IPS DF 4.7 (cell line): Measurements from ENCODE around the gene C1orf167.

Source experiments
- DNase-seq: peaks from one replicate; pipeline ENCODE4 v3.0.0-alpha.2; 2013; ENCODE audit warnings: low spot score; ENCODE audit errors: extremely low read depth

C1orf167 gene, protein sequence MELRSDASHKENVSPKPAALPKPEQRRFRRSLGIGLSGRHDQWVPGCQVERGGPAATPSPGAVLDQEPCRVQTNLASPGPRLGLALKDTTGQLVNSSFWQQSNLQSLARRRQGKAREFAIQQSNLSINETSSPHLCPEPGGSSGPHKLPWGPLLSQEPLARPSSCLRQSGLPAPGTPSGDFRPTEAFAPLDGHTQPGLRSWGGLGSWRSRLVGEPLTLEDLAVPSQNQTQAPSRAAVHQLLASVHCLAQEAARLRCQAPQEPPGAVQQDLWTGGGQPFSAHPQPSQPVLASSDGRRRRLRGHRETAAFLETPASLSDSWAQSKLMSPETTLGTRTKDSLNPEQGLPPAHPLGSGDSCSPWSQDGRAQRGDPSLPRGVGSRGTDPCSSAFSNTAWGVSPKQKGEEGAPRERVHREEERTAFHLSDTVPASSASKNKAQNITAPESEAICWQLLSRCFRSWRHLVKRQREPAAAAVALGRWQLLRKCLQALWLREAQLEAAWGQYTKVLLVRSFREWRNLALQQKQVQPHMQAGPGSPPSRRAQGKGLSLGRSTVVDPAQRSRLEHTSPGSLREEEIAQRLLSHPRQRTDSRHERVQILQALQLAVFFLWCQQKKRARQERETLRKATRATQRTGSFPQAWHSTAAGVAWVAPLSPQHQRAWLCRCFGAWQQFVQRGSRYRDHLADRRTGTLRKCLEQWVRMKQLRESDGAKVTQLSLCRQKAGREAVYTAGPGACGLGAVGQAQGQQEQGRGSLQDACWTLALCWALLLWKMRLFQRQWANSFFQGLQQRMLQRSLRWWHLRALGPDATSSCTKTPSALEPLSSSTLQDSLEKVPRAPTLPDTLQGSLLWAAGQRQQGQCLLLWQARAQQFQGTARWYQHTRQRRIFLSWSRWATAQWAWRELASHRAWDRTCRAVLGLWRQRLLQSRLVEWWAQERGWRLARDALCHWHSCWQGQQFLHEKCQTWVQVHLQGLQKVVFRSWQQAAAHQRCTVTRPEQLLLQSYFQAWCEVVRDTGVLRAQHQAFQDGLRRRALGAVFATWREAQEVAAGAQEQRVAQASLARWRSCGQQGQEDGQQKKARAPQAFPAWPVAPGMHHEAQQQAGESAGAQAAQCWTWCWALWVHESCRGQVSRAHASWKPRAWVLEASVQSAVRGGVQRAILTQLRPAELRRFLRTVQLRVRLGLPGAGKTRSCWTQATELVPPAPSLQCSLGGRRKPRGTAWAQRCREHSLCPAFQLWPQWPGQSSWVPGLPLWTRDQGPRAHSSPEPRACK (N-terminal part only)

DNA sequence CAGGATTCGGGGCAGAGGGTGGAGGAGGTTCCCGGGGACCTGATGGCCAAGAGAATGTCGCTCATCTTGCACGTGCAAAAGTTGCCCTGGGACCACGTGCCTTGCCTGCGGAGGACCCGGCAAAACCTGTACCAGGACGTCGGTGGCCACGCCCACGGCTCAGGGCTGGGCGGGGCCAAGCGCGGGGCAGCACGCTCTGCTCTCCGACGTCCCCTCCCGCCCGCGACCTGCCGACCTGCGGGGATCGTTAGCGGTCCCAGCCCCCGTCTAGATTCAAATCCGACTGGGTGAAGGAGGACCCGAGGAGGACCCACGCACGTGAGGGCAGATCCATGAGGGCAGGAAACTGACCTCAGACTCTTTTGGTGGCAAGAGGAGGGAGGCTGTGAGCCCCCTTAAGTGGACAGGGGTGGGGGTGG, at the start of gene C1orf167:
C1orf167 (plus strand) TSS at position 206 of the 419 bp plus-strand sequence. CDS start 2,208 bp downstream, outside the sequence.
- DNase-seq = no peak

DNA sequence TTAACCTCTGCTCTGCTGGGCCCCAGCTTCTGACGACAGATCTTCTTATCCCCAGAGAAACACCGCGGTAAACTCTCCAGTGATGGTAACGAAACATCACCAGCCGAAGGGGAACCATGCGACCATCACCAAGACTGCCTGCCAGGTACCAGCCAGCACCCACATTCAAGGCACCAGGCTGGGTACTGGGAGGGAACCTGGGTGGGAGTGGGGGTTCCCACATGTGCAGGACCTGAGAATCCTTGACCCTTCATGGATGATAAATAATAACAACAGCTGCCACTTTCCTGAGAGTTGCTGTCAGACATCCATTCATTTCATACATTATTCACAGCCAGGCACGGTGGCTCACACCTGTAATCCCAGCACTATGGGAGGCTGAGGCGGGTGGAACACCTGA, 49.7 kb upstream of the C1orf167 start:
- no peak for DNase-seq

DNA sequence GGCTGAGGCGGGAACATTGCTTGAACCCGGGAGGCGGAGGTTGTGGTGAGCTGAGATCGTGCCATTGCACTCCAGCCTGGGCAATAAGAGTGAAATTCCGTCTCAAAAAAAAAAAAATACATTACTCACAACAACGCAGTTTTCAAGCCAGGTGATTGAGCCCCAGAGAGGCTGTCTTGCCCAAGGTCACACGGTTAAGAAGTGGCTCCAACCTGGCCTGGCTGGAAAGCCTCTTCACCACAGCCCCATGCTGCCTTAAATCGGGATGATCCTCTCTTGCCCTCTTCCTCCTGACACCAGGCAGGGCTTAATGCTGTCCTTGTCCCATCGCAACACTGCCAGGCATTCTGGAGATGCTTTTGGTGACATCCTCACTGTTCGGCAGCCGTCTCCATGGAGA, 48.9 kb upstream of the C1orf167 start:
- DNase-seq = no peak

DNA sequence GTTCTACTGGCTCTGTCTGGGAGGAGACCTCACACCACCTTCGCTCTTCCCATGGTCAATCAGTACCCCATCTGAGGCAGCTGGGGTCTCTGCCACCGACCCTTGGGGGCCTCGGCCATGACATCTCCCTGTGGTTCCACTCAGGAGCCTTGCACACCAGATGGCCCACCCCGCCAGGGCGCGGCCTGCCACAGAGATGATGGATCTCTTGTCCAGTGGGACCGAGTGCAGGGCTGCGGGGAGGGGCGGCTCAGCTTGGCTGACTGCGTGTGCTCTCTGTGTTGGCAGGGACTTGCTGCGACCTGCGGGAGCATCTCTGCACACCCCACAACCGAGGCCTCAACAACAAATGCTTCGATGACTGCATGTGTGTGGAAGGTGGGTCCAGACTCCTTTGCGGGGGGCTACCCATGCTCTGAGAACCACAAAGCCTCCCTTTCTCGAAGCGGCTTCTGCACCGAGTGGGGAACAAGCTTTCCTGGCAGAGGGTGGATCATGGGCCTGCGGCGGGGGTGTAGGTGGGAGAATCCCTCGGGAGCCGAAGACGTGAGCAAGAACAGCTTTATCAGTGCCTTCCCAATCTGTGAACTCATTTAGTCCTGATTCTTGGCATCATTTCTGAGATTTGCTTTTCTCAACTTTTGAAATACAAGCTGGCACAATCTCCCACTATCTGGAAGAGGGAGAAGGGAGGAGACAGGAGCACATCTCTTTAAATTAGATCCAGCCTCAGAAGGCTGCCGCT, 47.0 kb upstream of the C1orf167 start:
- no peak for DNase-seq

- DNase-seq = no peak
Measured at GRCh38 chr1:11719313-11720032, 42.5 kb upstream of the C1orf167 start.

DNA sequence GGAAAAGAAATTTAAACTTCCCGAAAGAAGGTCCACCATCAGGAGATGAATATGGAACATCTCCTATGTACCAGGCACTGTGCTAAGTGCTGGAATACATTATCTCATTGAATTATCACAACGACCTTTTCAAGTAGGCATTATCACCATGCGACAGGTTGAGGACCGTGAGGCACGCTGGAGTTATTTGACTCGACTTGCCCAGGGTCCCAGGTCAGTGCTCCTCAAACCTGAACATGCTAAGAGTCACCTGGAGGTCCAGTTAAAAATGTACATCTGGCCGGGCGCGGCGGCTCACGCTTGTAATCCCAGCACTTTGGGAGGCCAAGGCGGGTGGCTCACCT, 42.0 kb upstream of the C1orf167 start:
- DNase-seq = no peak

GRCh38 chr1:11720525-11720924, 41.5 kb upstream of the C1orf167 start:
- no peak for DNase-seq

DNA sequence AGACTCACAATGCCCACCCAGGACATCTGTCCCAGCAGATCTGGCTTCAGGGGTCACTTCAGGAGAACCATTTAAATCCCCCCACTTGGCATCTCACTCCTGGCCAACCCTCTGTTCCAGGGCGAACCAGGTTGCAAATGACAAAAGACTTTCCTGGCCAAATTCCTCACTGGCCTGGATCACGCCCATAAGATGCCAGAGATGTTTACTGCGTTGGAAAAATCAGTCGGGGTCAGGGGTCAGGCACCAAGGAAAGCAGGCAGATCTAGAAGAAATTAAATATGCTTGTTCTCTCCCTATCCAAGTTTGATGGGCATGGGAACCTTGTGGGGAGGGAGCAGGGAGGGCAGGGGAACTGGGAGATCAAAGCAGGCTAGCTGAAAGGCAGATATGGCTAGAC, 40.7 kb upstream of the C1orf167 start:
- DNase-seq = no peak

DNA sequence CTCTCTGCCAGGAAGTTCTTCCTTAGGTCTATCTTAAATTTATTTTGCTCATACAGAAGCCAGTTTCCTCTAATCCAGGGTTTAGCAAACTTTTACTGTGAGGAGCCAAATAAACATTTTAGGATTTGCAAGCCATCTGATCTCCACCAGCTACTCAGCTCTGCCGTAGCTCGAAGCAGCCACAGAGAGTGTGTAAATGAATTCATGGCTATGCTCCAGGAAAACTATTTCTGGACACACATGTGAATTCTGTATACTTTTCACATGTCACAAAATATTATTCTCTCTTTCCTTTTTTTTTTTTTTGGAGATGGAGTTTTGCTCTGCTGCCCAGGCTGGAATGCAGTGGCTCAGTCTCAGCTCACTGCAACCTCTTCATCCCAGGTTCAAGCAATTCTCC, 39.5 kb upstream of the C1orf167 start:
- DNase-seq = no peak

- no peak for DNase-seq
Measured at GRCh38 chr1:11725616-11726015, 36.4 kb upstream of the C1orf167 start.

- DNase-seq = no peak
Measured at GRCh38 chr1:11727119-11727518, 34.9 kb upstream of the C1orf167 start.

DNA sequence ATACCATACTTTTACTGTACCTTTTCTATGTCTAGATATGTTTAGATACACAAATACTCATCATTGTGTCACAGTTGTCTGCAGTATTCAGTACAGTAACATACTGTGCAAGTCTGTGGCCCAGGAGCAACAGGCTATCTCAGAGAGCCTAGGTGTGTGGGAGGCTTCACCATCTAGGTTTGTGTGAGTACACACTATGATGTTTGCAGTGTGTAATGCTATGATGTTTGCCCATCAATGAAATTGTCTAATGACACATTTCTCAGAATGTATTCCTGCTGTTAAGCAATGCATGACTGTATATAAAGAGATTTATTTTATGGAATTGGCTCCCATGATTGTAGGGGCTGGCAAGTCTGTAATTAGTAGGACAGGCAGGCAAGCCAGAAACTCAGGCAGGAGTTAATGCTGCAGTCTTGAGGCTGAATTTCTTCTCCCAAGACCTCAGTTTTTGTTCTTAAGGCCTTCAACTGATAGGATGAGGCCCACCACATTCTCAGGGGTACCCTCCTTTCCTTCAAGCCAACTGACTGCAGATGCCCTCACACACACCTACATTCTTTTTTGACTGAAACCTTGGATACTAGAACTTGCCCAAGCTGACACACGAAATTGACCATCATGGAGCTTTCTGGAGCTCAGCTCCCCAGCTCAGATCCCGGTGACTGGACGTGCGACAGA, 33.7 kb upstream of the C1orf167 start:
- DNase-seq = no peak

GRCh38 chr1:11729155-11729497, 32.9 kb upstream of the C1orf167 start:
- DNase-seq = no peak

GRCh38 chr1:11729498-11730428, 32.2 kb upstream of the C1orf167 start:
- no peak for DNase-seq

- no peak for DNase-seq
Measured at GRCh38 chr1:11730429-11730891, 31.5 kb upstream of the C1orf167 start.

GRCh38 chr1:11731691-11732283, 30.2 kb upstream of the C1orf167 start:
- no peak for DNase-seq

DNA sequence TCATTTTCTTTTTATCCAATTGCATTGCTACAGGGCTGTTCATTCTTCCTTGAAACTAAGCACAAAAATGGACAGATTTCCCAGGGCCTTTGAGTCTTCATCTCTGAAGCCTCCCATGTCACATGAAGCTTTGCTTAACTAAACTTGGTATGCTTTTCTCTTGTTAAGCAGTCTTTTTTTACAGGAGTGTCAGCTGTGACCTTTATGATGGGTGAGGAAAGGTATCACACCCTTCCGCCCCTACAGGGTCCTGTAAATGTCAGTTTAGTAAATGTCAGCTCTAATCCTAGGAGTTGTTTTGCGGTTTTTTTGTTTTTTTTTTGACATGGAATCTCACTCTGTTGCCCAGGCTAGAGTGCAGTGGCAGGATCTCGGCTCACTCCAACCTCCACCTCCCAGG, 28.7 kb upstream of the C1orf167 start:
- no peak for DNase-seq

DNA sequence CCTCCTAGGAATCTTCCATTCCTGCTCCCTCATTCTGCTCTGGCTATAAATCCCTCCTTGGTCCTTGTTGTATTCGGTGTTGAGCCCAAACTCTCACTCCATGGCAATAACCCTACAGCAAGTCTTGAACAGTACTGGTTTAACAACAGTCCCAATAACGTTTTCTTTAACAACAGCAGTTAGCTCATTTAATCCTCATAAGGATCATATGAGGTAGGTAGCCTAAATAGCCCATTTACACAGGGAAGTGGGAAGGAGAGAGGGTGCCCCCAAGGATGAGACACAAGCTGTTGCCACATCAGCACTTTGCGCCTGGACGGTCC, 26.5 kb upstream of the C1orf167 start:
- DNase-seq = no peak
